ENCODE data around the gene PRKAR1A. TPM values are rescaled to one million over a fixed set of nuclear protein-coding genes. Genes with fewer than 3 reads are reported as not detected.

PRKAR1A gene
- total RNA-seq (100 to 1,000 TPM; 117 to 118 TPM), polyA plus RNA-seq (10 to 100 TPM; 55.6 to 91.2 TPM)

- no peaks in the 10 kb centered on the region for H3K27me3 ChIP-seq (ENCODE audit: control insufficient read depth in 4 of 4, insufficient read depth in 4 of 4, low read length in 3 of 4)
- peak within 1 kb of the TSS; percentile 85 to 100 for H3K27ac ChIP-seq (ENCODE audit: low read depth in 1 of 2, low read length in 2 of 2)
- under 1% methylated on average over 81 of the region's 81 CpGs for WGBS
- peaks cover 0 to 21% (median 1%) of the 10 kb centered on the region in 4 donors for H3K36me3 ChIP-seq (ENCODE audit: control insufficient read depth in 4 of 4, insufficient read depth in 3 of 4, low read depth in 1 of 4, low read length in 3 of 4)
- peak within 1 kb of the TSS; percentile 61 to 95 (median 92) for H3K4me3 ChIP-seq (ENCODE audit: low read depth in 1 of 3, low read length in 3 of 3)
- H3K9me3 ChIP-seq (ENCODE audit: control insufficient read depth in 4 of 4, low read length in 3 of 4): no peaks in the 10 kb centered on the region
- peaks cover 1 to 32% (median 16%) of the 10 kb centered on the region in 4 donors for H3K4me1 ChIP-seq (ENCODE audit: control insufficient read depth in 4 of 4, insufficient read depth in 4 of 4, low read length in 3 of 4)
- TF ChIP-seq NR2F2 (IDR thresholded peaks at IDR 0.05) (no peak), HNF4A (conservative IDR thresholded peaks at IDR 0.05) (no peak), FOXA2 (IDR thresholded peaks at IDR 0.05) (no peak), MAX (IDR thresholded peaks at IDR 0.05) (peak; percentile 64), GABPA (IDR thresholded peaks at IDR 0.05 in 1 of 2, conservative IDR thresholded peaks at IDR 0.05 in 1 of 2) (peak in 1 of 2 donors; percentile 67), SP1 (IDR thresholded peaks at IDR 0.05) (no peak), JUND (IDR thresholded peaks at IDR 0.05) (no peak), CTCF (IDR thresholded peaks at IDR 0.05; ENCODE audit: low read depth, low read length, missing input control) (no peak), FOXA1 (IDR thresholded peaks at IDR 0.05) (no peak), RAD21 (IDR thresholded peaks at IDR 0.05) (no peak), YY1 (IDR thresholded peaks at IDR 0.05) (peak; percentile 74), REST (IDR thresholded peaks at IDR 0.05) (peak; percentile 34), TAF1 (conservative IDR thresholded peaks at IDR 0.05) (no peak), EGR1 (IDR thresholded peaks at IDR 0.05; ENCODE audit: low read depth in 2 of 2) (no peak), RXRA (IDR thresholded peaks at IDR 0.05) (no peak), HNF4G (IDR thresholded peaks at IDR 0.05) (no peak), ATF3 (IDR thresholded peaks at IDR 0.05) (no peak), ZBTB33 (IDR thresholded peaks at IDR 0.05) (no peak)
- DNase-seq (ENCODE audit: low spot score): peak; percentile 93
- peak within 1 kb of the TSS; percentile 95 to 99 for H3K9ac ChIP-seq (ENCODE audit: low read depth in 1 of 2, low read length in 2 of 2)
Observed at GRCh38 chr17:68512247-68512959, at the start of gene PRKAR1A. PRKAR1A (plus strand) TSS chr17:68512430; CDS start chr17:68515400, 2,970 bp downstream.
